Ovary (tissue), 3 donors: ENCODE results near the gene WBP2.

Source experiments
- CTCF ChIP-seq, 3 donors: fragments of 450-650 bp in 2 of 3; fragments of 200-600 bp in 1 of 3; IDR thresholded peaks; one replicate each; pipeline versions ENCODE4 v1.5.1 to v1.8.0; 2016 to 2022; ENCODE audit warnings: antibody characterized with exemption in 3 of 3, mild to moderate bottlenecking in 1 of 3
- POLR2A ChIP-seq: fragments of 450-650 bp; IDR thresholded peaks from one replicate; pipeline ENCODE4 v1.6.1; 2017; ENCODE audit warnings: antibody characterized with exemption, mild to moderate bottlenecking, moderate library complexity
- donor health status: DM: no; HTN: no; CAD: no.

- TF ChIP-seq POLR2A (no peak), CTCF (IDR thresholded peaks at IDR 0.05) (no peak)
These were observed 51.3 kb downstream of the WBP2 start for GRCh38 chr17:75803883-75804282.
